Measurements from ENCODE around the gene NEURL1.

Gene NEURL1

GRCh38 chr10:103507235-103508191 is 14.0 kb downstream of the NEURL1 start:
- Histone ChIP-seq H3K9me3 (ENCODE audit: control insufficient read depth, low read length) (no peaks in the 10 kb centered on the region), H3K4me2 (ENCODE audit: low read length, poor library complexity, severe bottlenecking) (no peak overlapping the region), H3K9ac (ENCODE audit: low read length) (no peak overlapping the region), H3K79me1 (replicated peaks; ENCODE audit: low read length, poor library complexity, severe bottlenecking) (no peaks in the 10 kb centered on the region), H4K8ac (ENCODE audit: low read length) (no peak overlapping the region), H3K14ac (ENCODE audit: low read length in 2 of 2) (no peak overlapping the region), H3K27ac (ENCODE audit: low read length, poor library complexity, severe bottlenecking) (no peak overlapping the region), H2AFZ (ENCODE audit: low read depth, low read length) (no peak overlapping the region), H3K4me1 (ENCODE audit: control insufficient read depth, insufficient read depth, low read depth, low read length) (peaks cover 10% of the 10 kb centered on the region), H2BK15ac (ENCODE audit: low read depth, poor library complexity, severe bottlenecking) (peak overlapping the region; percentile 2), H3K36me3 (ENCODE audit: control insufficient read depth in 1 of 2, insufficient read depth in 2 of 2, low read depth in 1 of 2, low read length in 2 of 2) (no peaks in the 10 kb centered on the region), H3K4me3 (ENCODE audit: insufficient read depth in 1 of 2, low read depth in 1 of 2, low read length in 2 of 2) (no peak overlapping the region), H2BK120ac (ENCODE audit: low read depth, low read length) (no peak overlapping the region), H3K4ac (ENCODE audit: low read depth in 1 of 2, low read length in 2 of 2) (no peak overlapping the region), H3K18ac (ENCODE audit: low read depth in 1 of 2, low read length in 2 of 2) (no peak overlapping the region), H2AK5ac (ENCODE audit: low read length, severe bottlenecking) (no peak overlapping the region), H2BK5ac (ENCODE audit: low read depth, low read length, poor library complexity, severe bottlenecking) (no peak overlapping the region), H2BK12ac (ENCODE audit: low read length in 2 of 2) (no peak overlapping the region), H3K27me3 (ENCODE audit: control insufficient read depth in 1 of 2, insufficient read depth in 1 of 2, low read length in 2 of 2) (peaks cover 76 to 87% of the 10 kb centered on the region in 2 experiments), H4K91ac (ENCODE audit: low read length) (no peak overlapping the region), H3K23ac (ENCODE audit: low read length in 2 of 2) (no peak overlapping the region)
- whole genome bisulfite sequencing: 45% methylated on average over 9 of the region's 10 CpGs
- no peak for DNase-seq

- Histone ChIP-seq H2BK120ac (ENCODE audit: low read depth, low read length) (no peak overlapping the region), H2AFZ (ENCODE audit: low read depth, low read length) (no peak overlapping the region)
Measured at GRCh38 chr10:103510046-103510685, 16.7 kb downstream of the NEURL1 start.

GRCh38 chr10:103510791-103511752 is 17.6 kb downstream of the NEURL1 start:
- H2BK120ac ChIP-seq (ENCODE audit: low read depth, low read length): no peak overlapping the region
- H3K27ac ChIP-seq (ENCODE audit: low read length, poor library complexity, severe bottlenecking): no peak overlapping the region
- no peaks in the 10 kb centered on the region for H3K9me3 ChIP-seq (ENCODE audit: control insufficient read depth, low read length)
- H3K18ac ChIP-seq (ENCODE audit: low read depth in 1 of 2, low read length in 2 of 2): no peak overlapping the region
- H2AK5ac ChIP-seq (ENCODE audit: low read length, severe bottlenecking): no peak overlapping the region
- no peak overlapping the region for H3K23ac ChIP-seq (ENCODE audit: low read length in 2 of 2)
- WGBS: 93% methylated on average over 9 of the region's 10 CpGs
- peak overlapping the region; percentile 23 for H2BK15ac ChIP-seq (ENCODE audit: low read depth, poor library complexity, severe bottlenecking)
- H4K8ac ChIP-seq (ENCODE audit: low read length): no peak overlapping the region
- H2BK12ac ChIP-seq (ENCODE audit: low read length in 2 of 2): no peak overlapping the region
- H3K4me1 ChIP-seq (ENCODE audit: control insufficient read depth, insufficient read depth, low read depth, low read length): no peaks in the 10 kb centered on the region
- no peaks in the 10 kb centered on the region for H3K79me1 ChIP-seq (replicated peaks; ENCODE audit: low read length, poor library complexity, severe bottlenecking)
- no peak overlapping the region for H3K4ac ChIP-seq (ENCODE audit: low read depth in 1 of 2, low read length in 2 of 2)
- H3K9ac ChIP-seq (ENCODE audit: low read length): no peak overlapping the region
- H3K36me3 ChIP-seq (ENCODE audit: control insufficient read depth in 1 of 2, insufficient read depth in 2 of 2, low read depth in 1 of 2, low read length in 2 of 2): no peaks in the 10 kb centered on the region
- no peak for DNase-seq
- no peak overlapping the region for H3K4me2 ChIP-seq (ENCODE audit: low read length, poor library complexity, severe bottlenecking)
- no peak overlapping the region for H2AFZ ChIP-seq (ENCODE audit: low read depth, low read length)
- H4K91ac ChIP-seq (ENCODE audit: low read length): no peak overlapping the region
- H3K4me3 ChIP-seq (ENCODE audit: insufficient read depth in 1 of 2, low read depth in 1 of 2, low read length in 2 of 2): no peak overlapping the region
- H3K14ac ChIP-seq (ENCODE audit: low read length in 2 of 2): no peak overlapping the region
- H2BK5ac ChIP-seq (ENCODE audit: low read depth, low read length, poor library complexity, severe bottlenecking): no peak overlapping the region
- H3K27me3 ChIP-seq (ENCODE audit: control insufficient read depth in 1 of 2, insufficient read depth in 1 of 2, low read length in 2 of 2): peaks cover 61 to 76% of the 10 kb centered on the region in 2 experiments

More at GRCh38 chr10:103510046-103510685, 16.7 kb downstream of the NEURL1 start:
- Histone ChIP-seq H3K9ac (ENCODE audit: low read length) (no peak overlapping the region), H4K8ac (ENCODE audit: low read length) (no peak overlapping the region), H4K91ac (ENCODE audit: low read length) (no peak overlapping the region), H2BK15ac (ENCODE audit: low read depth, poor library complexity, severe bottlenecking) (no peak overlapping the region), H3K36me3 (ENCODE audit: control insufficient read depth in 1 of 2, insufficient read depth in 2 of 2, low read depth in 1 of 2, low read length in 2 of 2) (no peaks in the 10 kb centered on the region), H3K4me3 (ENCODE audit: insufficient read depth in 1 of 2, low read depth in 1 of 2, low read length in 2 of 2) (no peak overlapping the region), H3K4me2 (ENCODE audit: low read length, poor library complexity, severe bottlenecking) (no peak overlapping the region), H3K4ac (ENCODE audit: low read depth in 1 of 2, low read length in 2 of 2) (no peak overlapping the region), H3K4me1 (ENCODE audit: control insufficient read depth, insufficient read depth, low read depth, low read length) (peaks cover 3% of the 10 kb centered on the region), H3K9me3 (ENCODE audit: control insufficient read depth, low read length) (no peaks in the 10 kb centered on the region), H2BK5ac (ENCODE audit: low read depth, low read length, poor library complexity, severe bottlenecking) (no peak overlapping the region), H3K79me1 (replicated peaks; ENCODE audit: low read length, poor library complexity, severe bottlenecking) (no peaks in the 10 kb centered on the region), H3K18ac (ENCODE audit: low read depth in 1 of 2, low read length in 2 of 2) (no peak overlapping the region), H3K27me3 (ENCODE audit: control insufficient read depth in 1 of 2, insufficient read depth in 1 of 2, low read length in 2 of 2) (peaks cover 70 to 84% of the 10 kb centered on the region in 2 experiments), H3K27ac (ENCODE audit: low read length, poor library complexity, severe bottlenecking) (no peak overlapping the region), H2AK5ac (ENCODE audit: low read length, severe bottlenecking) (no peak overlapping the region), H2BK12ac (ENCODE audit: low read length in 2 of 2) (no peak overlapping the region), H3K14ac (ENCODE audit: low read length in 2 of 2) (no peak overlapping the region), H3K23ac (ENCODE audit: low read length in 2 of 2) (no peak overlapping the region)
- no peak for DNase-seq
- WGBS: 94% methylated on average over 8 of the region's 8 CpGs
